HG03039 (cell line): Measurements from ENCODE around the gene PINLYP.
"Not testable (repeated sequence)": the region's sequence is repeated elsewhere in the genome, so short reads cannot be mapped to it uniquely, and the experiment has no call there.

Experiments
- ATAC-seq: cut with Tn5 transposase; IDR thresholded peaks from one replicate; pipeline ENCODE4 v1.9.1; 2021; ENCODE audit warnings: mild to moderate bottlenecking, moderate library complexity; ENCODE audit not compliant: unreplicated experiment

The PINLYP gene

DNA sequence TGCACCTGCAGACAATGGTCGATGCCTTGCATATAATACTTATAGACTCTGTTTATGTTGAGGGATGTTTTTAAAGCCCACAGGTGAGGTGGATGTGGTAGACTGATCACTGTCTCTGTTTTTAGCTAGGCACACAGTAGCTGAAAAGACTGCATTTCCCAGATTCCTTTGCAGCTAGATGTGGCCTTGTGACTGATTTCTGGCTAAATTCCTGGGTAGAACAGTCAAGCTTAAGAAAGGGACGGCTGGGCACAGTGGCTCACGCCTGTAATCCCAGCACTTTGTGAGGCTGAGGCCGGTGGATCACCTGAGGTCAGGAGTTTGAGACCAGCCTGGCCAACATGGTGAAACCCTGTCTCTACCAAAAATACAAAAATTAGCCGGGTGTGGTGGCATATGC lies 24.7 kb downstream of the PINLYP start:
- not testable (repeated sequence) for ATAC-seq

DNA sequence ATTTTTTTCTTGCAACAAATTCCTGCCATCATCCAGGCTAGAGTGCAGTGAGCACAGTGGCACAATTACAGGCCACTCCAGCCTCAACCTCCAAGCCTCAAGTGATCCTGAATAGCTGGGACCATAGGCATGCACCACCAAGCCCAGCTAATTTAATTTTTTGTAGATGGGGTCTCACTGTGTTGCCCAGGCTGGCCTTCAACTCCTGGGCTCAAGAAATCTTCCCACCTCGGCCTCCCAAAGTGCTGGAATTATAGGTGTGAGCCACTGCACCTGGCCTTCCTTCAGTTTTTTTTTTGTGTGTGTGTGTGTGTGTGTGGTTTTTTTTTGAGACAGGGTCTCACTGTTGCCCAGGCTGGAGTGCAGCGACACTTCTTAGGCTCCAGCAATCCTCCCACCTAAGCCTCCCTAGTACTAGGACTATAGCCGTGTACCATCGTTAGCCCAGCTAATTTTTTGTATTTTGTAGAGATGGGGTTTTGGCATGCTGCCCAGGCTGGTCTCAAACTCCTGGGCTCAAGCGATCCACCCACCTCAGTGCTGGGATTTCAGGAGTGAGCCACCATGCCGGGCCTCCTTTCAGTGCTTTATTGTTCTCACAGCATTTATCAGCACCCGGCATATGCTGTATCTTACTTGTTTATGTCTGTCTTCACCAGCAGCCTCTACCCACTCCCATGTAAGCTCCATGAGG lies 30.4 kb downstream of the PINLYP start:
- ATAC-seq, result no peak

DNA sequence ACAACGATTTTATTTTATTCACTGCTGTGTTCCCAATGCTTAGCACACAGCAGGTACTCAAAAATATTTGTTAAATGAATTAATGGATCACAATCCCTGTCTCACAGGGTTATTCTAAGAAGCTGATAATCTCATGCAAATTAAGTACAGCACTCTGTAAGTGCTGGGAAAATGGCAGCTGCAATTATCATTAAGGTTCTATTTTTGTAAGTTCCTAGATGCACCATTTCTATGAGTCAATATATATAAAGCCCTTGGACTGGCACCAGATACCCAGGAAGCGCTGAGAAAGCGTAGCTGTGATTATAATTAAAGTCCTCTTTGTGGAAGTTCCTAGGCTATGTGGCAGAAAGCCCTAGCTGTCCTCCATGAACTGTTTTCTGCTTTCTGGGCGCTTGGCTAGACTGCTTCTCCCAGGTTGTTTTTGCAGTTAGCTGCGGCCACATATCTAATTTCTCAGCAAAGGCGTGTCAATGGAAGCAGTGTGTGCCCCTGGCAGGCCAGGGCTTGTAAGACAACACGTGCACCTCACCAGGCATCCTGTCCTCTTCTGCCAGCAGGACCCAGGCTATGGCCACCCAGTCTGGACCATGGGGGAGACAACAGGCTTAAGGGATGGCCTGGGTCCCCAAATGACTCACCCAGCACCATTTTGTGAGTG lies 31.1 kb downstream of the PINLYP start:
- no peak for ATAC-seq

DNA sequence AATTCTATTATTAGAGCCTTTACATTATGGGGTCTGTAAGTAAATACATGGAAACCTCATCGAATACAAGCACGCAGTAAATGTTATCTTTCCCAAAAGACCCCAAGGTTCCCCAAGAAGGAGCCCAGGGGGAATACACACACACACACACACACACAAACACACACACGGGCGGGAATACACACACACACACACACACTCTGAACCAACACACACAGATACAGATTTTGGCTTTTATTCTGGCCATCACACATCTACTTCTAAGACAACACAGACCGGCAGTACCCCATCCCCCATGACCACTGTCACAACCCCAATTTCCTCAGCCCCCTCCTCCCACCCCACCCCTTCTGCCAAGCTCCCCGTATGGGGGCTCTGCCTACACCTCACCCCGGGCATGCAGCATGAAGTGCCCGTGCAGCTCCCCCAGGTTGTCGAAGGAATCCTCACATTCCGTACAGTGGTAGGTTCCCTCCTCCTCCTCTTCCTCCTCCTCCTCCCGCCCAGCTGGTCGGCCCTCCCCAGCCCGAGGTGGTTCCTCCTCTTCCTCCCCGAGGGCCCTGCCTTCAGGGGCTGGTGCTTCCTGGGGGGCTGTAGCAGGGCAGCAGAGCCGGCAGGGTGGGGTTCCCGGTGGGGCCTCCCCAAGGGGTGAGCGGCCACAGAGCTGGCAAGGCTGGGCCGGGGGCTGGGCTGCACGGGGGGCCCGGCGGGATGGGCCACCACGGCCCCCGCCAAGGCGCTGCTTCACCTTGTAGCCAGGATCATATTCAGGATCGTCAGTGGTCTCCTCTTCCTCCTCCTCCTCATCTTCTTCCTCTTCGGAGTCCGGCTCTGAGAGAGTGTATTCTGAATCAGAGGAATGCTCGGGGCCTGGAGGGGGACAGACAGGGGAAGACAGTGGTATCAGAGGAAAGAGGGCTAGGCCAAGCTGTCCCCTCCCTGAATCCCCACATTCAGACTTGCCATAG lies 31.9 kb downstream of the PINLYP start:
- no peak for ATAC-seq

DNA sequence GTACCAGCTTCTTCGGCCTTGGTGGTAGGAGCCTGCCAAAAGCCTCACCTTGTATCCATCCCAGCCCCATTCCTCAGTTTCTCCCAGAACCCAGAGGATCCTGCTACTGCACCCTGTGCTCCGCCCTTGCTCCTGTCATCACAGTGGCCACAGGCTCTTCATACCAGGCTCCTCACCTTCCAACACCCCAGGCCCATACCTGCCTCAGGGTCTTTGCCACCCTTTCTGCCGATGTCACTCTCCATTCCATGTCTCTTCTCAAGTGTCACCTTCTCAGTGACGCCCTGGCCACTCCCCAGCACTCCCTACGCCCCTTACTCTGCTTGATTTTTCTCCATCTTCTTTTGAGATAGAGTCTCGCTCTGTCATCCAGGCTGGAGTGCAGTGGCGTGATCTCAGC lies 34.3 kb downstream of the PINLYP start:
- no peak for ATAC-seq

DNA sequence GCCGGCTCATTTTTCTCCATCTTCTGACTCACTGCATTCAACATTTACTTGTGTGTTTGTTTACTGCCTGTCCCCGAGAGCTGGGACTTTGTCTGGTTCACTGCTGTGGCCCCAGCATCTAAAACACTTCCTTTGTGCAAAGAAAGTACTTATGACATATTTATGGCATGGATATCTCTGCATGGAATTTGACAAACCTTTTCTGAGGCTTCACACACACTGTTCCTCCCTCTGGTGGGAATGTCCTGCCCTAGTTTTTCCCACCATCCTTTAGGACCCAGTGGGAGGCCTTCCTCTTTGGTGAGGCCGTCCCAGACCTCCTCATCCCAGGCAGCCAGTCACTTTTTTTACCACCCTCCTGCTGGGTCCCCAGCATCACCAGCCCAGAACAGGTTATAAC lies 34.9 kb downstream of the PINLYP start:
- ATAC-seq, result no peak

DNA sequence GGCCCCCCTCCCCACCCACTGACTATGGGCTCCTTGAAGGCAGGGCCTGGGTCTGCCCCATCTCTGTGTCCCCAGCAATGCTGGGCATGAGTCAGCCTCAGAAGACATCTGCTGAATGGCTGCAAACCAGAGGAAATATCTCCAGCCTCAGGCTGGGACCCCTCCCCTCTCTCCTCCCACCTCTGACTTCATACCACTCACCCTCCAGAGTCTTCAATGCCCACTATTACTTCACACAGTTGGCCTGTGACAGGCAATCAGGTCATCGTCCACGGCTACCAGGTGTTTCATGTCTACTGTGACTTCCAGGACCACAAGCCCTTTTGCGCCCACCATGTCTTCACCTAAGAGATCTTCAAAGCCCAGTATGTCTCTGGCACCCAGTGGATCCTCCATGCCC lies 36.2 kb downstream of the PINLYP start, which contains the start of gene SRRM5:
TSS of gene SRRM5 (plus strand) at position 301 of the 400 bp plus-strand sequence. CDS start at position 335, 34 bp downstream.
- no peak for ATAC-seq

DNA sequence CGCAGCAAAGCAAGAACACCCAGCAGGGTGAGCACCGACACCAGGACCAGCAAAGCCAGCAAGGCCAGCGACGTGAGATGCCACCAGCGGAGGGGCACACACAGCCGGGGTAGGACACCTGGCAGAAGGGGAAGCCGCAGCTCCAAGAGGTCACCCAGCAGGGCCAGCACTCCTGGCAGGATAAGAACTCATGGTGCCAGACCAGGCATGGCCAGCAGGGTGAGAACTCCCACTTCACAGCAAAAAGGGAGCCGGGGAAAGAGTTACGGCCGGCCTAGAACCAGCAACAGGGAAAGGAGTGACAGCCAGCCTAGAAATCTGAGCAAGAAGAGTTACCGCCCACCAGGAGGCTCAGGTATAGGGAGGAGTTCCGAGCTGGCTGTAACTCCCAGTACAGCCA lies 36.8 kb downstream of the PINLYP start:
- no peak for ATAC-seq

DNA sequence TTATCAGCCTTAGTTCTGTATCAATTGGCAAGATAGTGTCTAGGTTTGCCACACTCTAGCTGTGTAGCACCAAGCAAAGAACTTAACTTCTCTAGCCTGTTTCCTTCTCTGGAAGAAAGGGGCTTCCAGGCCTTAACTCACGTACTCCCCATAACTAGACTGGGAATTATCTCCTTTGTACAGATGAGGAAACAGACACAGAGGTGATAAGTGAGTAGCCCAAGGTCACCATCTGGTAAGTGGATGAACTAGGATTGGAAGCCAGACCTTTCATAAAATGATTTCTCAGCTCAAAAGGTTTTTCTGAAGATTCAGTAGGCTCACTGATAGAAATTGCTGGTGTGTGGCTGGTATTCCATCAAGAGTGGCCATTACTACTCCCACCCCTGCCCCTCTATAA lies 40.7 kb downstream of the PINLYP start:
- no peak for ATAC-seq

DNA sequence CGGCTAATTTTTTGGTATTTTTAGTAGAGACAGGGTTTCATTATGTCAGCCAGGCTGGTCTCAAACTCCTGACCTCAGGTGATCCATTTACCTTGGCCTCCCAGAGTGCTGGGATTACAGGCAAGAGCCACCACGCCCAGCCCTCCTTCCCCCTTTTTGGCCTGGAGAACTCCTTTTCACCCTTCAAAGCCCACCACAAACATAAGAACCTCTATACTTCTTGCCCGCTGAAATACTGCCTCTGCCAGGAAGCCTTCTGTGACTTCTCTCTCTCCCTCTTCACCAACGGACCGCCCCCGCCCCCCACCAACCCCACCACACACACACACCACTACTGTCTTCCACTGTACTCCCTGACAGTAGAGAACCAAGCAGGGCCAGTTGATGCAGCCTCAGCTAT lies 41.4 kb downstream of the PINLYP start:
- ATAC-seq, result no peak

DNA sequence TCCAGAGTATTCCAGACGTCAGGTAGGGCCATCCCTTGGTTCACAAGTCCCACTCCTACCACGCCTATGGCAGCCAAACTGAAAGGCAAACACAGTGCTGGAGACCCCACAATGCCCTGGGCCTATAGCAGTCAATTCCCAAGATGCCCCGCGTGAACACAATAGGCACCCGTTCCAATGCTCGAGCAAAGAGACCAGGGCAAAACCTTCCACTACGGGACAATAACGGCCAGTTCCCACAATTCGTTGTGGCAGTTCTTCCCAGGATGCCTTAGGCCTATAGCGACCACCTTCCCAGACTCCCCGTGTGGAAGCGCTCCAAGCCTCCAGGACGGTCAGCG lies 43.3 kb downstream of the PINLYP start:
- peak; percentile 12 for ATAC-seq

DNA sequence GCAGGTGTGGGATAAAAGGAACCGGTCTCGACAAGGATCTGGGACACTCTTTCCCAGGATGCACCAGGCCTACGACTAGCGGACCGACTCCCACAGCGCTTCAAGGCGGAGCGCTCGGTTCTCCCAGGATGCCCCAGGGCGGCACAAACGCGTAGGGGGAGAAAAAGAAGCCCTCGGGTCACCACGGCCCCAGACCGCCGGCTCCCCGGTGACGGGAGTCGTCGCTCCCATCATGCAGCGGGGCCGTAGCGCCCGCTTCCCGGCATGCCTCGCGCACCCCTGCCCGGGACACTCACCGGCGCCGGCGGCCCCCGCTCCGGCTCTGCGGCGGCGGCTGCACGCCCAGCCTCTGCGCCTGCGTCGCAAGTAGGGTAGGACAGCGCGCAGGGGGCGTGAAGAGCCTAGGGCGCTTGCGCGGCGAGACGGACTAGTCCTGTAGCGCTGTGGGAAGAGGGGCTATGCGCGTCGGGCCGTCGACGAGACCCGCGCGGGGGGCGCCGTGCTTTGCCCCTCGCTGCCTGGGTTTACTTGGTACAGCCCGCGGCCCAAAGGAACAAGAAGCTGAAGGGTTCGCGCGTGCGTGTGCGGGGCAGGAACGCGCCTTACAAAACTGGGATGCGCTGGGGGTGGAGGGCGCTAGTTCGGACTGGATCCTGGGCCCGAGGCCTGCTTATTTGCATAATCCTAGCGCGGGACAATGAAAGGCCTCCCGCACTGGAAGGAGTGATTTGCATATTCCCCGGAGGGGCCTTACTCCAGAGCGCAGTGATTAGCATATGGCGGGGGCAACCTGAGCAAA lies 43.9 kb downstream of the PINLYP start, which contains the start of gene ZNF428:
TSS of gene ZNF428 (minus strand) at position 368 of the 799 bp plus-strand sequence. CDS start 5,325 bp downstream, outside the sequence.
- peak; percentile 81 for ATAC-seq

DNA sequence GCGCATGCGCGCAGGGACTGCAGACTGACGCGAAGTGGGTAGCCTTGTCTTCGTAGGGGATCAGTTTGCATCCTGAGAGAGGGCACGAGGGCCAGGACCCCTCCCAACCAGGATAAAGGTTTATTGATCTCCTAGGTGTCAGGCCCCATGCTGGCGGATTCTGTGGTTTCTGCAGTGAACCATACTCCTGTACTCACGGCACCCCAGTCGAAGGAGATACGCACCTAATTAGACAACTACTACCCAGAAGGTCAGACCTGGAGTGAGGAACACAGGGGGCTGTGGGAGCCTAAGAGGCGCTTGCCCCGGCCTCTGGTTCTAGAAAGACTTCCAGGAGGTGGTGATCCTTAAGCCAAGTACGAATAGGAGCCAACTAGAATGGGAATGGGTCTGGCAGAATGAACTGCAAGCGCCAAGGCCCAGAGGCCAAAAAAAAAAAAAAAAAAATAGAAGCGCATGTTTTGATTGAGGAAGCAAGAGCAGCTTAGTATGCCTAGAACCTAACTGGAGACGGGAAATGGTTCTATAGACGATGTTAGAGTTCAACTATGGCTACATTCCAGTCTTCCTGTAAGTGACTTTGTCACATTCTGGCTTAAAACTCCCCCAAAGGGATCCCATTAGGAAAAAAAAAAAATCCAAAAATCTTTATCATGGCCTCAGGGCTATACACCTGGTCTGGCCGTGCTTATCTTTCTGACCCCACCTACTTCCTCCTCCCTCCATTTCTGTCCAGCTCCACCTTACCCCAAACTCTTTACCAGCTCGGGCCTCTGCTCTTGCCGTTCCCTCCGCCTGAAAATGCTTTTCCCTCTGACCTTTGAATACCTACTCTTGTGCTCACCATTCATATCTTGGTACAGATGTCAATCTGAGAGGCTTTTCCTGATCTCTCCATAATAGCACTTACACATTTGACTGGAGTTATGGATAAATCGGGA lies 44.7 kb downstream of the PINLYP start:
- ATAC-seq, result no peak

DNA sequence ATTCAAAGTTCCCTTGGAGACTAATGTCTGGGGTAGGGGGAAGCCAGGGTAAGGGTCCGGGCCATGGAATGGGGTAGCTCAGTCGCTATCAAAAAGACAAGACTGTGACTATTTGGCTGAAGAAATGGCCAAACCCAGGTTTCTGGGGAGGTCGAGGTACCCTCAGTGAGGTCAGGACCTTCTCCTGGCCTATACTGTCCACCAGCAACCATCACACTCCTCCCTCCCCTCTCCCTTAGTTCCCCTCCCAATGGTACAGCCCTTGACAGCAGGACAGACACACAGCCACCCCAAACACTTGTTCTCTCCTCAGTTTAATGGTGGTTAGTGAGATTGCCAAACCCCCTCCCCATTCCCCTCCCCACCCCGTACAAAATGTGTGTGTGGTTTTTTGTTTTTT lies 46.5 kb downstream of the PINLYP start:
- no peak for ATAC-seq

DNA sequence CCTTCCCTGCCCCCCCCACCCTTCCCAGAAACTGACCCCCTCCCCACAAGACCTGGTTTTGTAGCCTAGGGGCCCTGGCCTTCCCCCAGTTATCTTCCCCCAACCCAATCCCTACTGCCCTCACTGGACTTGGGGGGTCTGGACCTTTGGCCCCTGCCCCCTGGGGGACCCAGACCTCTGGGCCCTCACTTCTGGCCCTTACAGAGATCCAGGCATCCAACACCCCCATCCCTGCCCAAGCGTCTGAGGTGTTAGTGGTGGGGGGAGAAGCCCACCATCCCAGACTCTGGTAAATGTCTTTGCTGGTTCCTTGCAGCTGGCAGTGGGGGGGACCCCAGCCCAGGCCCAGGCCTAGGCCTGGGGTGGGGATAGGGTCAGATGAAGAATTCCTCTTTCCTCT lies 47.4 kb downstream of the PINLYP start:
- no peak for ATAC-seq

DNA sequence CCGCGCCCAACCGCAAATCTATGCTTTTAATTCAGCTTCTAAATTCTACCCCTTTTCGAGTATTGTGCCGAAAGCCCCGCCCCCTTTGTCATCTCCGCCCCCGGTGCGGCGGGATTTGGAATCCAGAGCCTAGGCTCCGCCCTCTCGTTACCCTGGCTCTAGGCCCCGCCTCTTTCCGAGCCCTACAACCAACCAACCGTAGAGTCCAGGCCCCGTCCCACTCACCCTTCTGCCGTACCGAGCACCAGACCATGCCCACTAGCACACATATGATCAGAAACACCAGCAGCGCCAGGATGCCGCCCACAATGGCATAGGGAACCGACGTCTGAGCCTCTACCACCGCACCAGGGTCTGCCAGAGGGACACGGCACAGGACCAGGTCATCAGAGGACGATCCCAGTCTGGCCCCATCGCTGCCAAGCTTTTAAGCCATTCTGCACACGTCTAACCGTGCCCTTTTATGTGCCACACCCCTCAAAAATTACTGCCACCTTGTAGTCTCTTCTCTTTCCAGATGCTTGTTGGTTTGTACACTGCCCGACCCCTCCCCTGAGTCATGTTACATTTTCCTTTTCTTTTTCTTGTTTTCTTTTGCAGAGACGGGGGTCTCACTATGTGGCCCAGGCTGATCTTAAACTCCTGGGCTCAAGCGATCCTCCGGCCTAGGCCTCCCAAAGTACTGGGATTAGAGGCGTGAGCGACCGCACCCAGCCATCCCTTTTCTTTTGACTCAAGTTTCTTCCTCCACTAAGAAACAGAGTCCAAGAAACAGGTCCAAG lies 48.5 kb downstream of the PINLYP start:
- no peak for ATAC-seq

DNA sequence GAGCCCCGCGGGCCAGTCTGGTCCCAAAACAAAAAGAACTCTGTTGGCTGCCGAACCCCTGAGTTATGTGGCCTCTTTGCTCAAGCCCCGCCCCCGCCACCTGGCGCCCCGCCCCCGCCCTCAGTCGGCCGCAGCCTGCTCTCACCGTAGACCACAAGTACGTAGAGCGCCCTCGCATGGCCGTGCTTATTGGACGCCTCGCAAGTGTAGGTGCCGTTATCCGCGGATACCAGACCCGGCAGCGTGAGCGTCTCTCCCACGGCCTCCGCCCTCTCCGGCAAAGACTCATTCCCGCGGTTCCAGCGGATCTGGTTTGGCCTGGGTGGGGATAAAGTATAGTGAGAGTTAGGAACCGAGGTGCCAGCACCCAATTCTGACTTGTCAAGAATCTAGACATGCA lies 49.3 kb downstream of the PINLYP start:
- ATAC-seq, result no peak

DNA sequence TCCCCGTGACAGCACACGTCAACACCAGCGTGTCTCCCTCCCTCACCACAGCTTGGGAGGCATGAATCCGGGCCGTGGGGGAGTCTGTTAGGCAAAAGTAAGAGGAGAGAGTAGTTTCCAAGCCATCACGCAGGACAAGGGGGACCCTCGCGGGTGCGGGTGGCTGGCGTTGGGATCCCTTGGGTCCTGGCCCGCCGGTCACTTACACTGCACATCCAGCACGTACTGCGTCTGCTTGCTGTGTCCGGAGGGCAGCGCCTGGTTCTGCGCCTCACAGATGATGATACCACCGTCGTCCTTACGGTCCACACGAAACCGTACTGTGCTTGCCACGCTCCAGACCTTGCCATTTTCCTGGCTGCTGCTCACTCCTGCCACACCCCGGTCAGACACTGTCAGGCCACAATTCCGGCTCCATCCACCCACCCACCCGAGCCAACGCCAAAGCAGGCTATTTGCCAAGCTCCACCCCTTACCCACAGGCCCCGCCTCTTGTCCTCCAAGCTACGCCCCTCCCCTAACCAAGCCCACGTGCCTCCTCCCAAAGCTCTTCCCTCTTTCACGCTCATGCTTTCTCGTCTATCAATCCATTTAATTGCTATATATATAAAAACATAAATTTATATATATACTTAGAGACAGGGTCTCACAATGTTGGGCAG lies 50.4 kb downstream of the PINLYP start:
- no peak for ATAC-seq
